Aorta (tissue), 5 donors: ENCODE results near the gene ACADS. TPM values are rescaled to one million over a fixed set of nuclear protein-coding genes. Genes with fewer than 3 reads are reported as not detected.

ENCODE experiments used
- ATAC-seq: fragments of 200-7000 bp; cut with Tn5 transposase; one replicate; pipeline ENCODE4 v1.9.1; 2022; ENCODE audit warnings: moderate library complexity; ENCODE audit not compliant: low FRiP score
- DNase-seq, 2 donors: peaks; one replicate each; pipeline ENCODE4 v3.0.0-alpha.2; 2020
- H3K27ac ChIP-seq, 2 donors: one replicate each; pipeline ENCODE4 v1.5.1; 2013; ENCODE audit warnings: low read length in 2 of 2, mild to moderate bottlenecking in 2 of 2, moderate library complexity in 2 of 2, control low read depth in 1 of 2, inconsistent platforms in 1 of 2, low read depth in 1 of 2
- H3K27me3 ChIP-seq, 2 donors: one replicate each; pipeline ENCODE4 v1.6.1; 2013; ENCODE audit warnings: control low read depth in 1 of 2, low read length in 1 of 2, mild to moderate bottlenecking in 1 of 2, moderate library complexity in 1 of 2; ENCODE audit not compliant: insufficient read depth in 2 of 2, control insufficient read depth in 1 of 2
- H3K36me3 ChIP-seq, 2 donors: one replicate each; pipeline ENCODE4 v1.6.1; 2013; ENCODE audit warnings: control low read depth in 1 of 2, low read length in 1 of 2, mild to moderate bottlenecking in 1 of 2; ENCODE audit not compliant: insufficient read depth in 2 of 2, control insufficient read depth in 1 of 2
- H3K4me1 ChIP-seq, 2 donors: one replicate each; pipeline ENCODE4 v1.6.1; 2013; ENCODE audit warnings: low read length in 2 of 2, control low read depth in 1 of 2, mild to moderate bottlenecking in 1 of 2, moderate library complexity in 1 of 2; ENCODE audit not compliant: insufficient read depth in 2 of 2, control insufficient read depth in 1 of 2
- H3K4me3 ChIP-seq, 2 donors: one replicate each; pipeline ENCODE4 v1.5.1; 2013; ENCODE audit warnings: low read length in 2 of 2, control low read depth in 1 of 2, mild to moderate bottlenecking in 1 of 2
- H3K9me3 ChIP-seq: one replicate; pipeline ENCODE4 v1.6.1; 2013; ENCODE audit warnings: mild to moderate bottlenecking, low read length; ENCODE audit not compliant: control insufficient read depth
- WGBS, 2 donors: extraction: QIAGEN DNeasy Blood & Tissue Kit; methylation state at CpG; one replicate each; pipeline ENCODE4 v1.1.7; 2013; 5-methylcytosine and 5-hydroxymethylcytosine counted together
- intact Hi-C, 2 donors: fragments of 100-400 bp; cut with DNase I; formaldehyde crosslinking; loops; one replicate each; pipeline versions ENCODE4 v1.14.2 to v1.15.0; 2022
- polyA plus RNA-seq, 2 donors: library from polyadenylated mRNA; stranded (reverse); fragments of 200-250 nt; gene quantifications; one replicate each; pipeline ENCODE4 v1.2.3, GENCODE V29; 2013
- total RNA-seq, 2 donors: library from RNA; stranded (reverse); fragmentation: NEBNext Ultra II Directional; extraction: Animal tissue kit (Norgen Biotek cat#: 25700); gene quantifications; one replicate each; pipeline ENCODE4 v1.2.1, GENCODE V29; 2021
- donor health status: healthy with polysubstance abuse.
- donor health status: Bipolar disorder and iron deficiency.
- donor health status: DM: no; HTN: no; CAD: no.
- donor health status: DM: no; HTN: no; CAD: no.
- donor health status: DM: yes; HTN: yes; CAD: no.

Gene ACADS
- total and polyA plus RNA-seq, 4 donors = 11.3 to 36.9 (median 22.4) TPM

DNA sequence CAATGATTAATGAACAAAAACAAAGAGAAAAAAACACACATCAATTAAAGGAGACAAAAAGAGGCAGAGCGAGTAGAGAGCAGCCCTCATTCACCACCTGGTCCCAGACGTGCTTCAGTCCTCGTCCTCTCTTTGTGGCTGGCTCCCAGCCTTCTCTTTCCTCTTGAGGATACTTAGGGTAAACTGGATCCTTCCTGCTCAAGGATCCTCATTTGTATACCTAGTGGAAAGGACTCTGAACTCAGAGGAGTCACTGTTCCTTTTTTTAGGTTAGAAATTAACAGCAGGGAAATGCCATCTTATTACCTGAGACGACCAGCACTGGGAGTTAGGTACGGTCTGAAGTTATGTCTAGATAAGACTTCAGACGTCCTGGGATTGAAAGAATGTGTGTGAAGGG lies 29.0 kb upstream of the ACADS start:
- 80 to 88% methylated on average over 6 of the region's 6 CpGs for WGBS, 2 donors
- no peaks in the 10 kb centered on the region for H3K9me3 ChIP-seq
- no peaks in the 10 kb centered on the region for H3K27me3 ChIP-seq
- H3K36me3 ChIP-seq = peaks cover 8 to 16% of the 10 kb centered on the region in 2 donors
- H3K27ac ChIP-seq = no peak overlapping the region
- no peak for DNase-seq
- H3K4me1 ChIP-seq = peaks cover 0 to 5% of the 10 kb centered on the region in 2 donors
- ATAC-seq = no peak
- no peak overlapping the region for H3K4me3 ChIP-seq
- intact Hi-C loops = no loop called here

DNA sequence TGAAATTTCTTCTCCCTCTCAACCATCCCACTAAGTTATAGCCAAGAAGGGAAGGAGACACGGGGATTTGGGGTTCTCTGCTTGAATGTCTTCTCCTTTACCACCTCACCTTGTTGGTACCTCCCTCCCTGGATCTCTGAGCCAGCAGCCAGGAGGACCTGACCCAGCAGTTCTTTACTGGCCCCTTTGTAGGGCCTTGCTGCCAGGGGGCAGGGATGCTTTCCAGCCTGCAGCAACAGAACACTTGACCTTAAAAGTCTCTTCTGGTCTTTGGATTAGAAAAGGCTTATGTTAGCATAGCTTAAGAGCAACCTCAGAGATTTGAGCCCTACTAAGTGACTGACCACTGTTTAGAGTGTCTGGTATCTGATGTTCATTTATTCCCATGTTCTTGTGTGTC lies 28.3 kb upstream of the ACADS start:
- Histone ChIP-seq H3K27me3 (no peaks in the 10 kb centered on the region), H3K9me3 (no peaks in the 10 kb centered on the region), H3K27ac (no peak overlapping the region), H3K36me3 (peaks cover 8 to 16% of the 10 kb centered on the region in 2 donors), H3K4me1 (peaks cover 0 to 5% of the 10 kb centered on the region in 2 donors), H3K4me3 (no peak overlapping the region)
- intact Hi-C loops = no loop called here
- 90 to 93% methylated on average over 1 of the region's 1 CpG for WGBS, 2 donors
- no peak for DNase-seq
- ATAC-seq = no peak

GRCh38 chr12:120698665-120699064 lies 27.0 kb upstream of the ACADS start:
- no peak for DNase-seq
- no peak for ATAC-seq
- no peak overlapping the region for H3K4me3 ChIP-seq
- H3K27ac ChIP-seq = no peak overlapping the region
- H3K36me3 ChIP-seq = peaks cover 7 to 16% of the 10 kb centered on the region in 2 donors
- 94 to 97% methylated on average over 3 of the region's 3 CpGs for WGBS, 2 donors
- H3K4me1 ChIP-seq = peaks cover 0 to 5% of the 10 kb centered on the region in 2 donors
- no peaks in the 10 kb centered on the region for H3K27me3 ChIP-seq
- no peaks in the 10 kb centered on the region for H3K9me3 ChIP-seq
- intact Hi-C loops = no loop called here

DNA sequence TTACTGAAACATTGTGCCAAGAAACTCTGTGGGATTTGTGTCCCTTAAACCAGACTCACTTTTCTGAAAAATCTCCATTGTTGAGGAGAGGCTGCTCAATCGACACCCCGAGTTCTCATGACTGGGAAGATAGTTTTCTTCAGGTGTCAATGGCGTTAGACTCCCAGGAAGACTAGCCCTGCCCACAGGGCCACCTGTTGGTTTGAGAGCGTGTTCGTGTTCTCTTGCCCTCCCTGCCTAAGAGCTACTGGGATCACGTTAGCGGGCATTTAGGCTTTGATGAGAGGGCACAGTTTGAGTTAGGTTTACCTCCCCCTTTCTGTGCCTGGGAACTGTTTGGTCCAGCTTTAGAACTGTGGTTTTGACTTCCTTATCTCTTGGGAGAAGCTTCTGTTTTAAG lies 26.1 kb upstream of the ACADS start:
- Histone ChIP-seq H3K27ac (no peak overlapping the region), H3K4me3 (no peak overlapping the region), H3K36me3 (peaks cover 7 to 14% of the 10 kb centered on the region in 2 donors), H3K27me3 (no peaks in the 10 kb centered on the region), H3K9me3 (no peaks in the 10 kb centered on the region), H3K4me1 (peaks cover 0 to 5% of the 10 kb centered on the region in 2 donors)
- 95 to 96% methylated on average over 7 of the region's 7 CpGs for WGBS, 2 donors
- intact Hi-C loops = no loop called here
- DNase-seq (no peak), ATAC-seq (no peak)

GRCh38 chr12:120700886-120701285 lies 24.7 kb upstream of the ACADS start:
- no peak for ATAC-seq
- intact Hi-C loops = no loop called here
- Histone ChIP-seq H3K36me3 (peaks cover 4 to 8% of the 10 kb centered on the region in 2 donors), H3K4me3 (no peak overlapping the region), H3K27me3 (no peaks in the 10 kb centered on the region), H3K9me3 (no peaks in the 10 kb centered on the region), H3K27ac (no peak overlapping the region), H3K4me1 (peaks cover 0 to 5% of the 10 kb centered on the region in 2 donors)
- WGBS, 2 donors = 42% methylated on average over 5 of the region's 5 CpGs
- no peak for DNase-seq

DNA sequence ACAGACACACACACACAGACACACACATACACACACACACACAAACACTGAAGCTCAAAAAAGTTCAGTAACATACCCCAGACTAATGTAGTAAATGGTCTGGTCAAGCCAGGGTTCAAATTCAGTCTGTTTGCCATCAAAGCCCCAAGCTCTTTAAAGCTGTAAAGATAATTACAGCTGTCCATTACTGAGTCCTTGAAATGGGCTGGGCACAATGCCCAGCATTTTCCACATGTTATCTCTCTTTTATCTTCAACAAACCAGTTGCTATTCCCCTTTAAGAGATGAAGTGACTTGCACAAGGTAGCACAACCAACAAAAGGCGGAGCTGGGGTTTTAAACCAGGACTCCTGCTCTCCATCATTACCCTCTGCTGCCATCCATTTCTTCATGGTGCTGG lies 23.0 kb upstream of the ACADS start:
- intact Hi-C loops = no loop called here
- no peak overlapping the region for H3K27ac ChIP-seq

DNA sequence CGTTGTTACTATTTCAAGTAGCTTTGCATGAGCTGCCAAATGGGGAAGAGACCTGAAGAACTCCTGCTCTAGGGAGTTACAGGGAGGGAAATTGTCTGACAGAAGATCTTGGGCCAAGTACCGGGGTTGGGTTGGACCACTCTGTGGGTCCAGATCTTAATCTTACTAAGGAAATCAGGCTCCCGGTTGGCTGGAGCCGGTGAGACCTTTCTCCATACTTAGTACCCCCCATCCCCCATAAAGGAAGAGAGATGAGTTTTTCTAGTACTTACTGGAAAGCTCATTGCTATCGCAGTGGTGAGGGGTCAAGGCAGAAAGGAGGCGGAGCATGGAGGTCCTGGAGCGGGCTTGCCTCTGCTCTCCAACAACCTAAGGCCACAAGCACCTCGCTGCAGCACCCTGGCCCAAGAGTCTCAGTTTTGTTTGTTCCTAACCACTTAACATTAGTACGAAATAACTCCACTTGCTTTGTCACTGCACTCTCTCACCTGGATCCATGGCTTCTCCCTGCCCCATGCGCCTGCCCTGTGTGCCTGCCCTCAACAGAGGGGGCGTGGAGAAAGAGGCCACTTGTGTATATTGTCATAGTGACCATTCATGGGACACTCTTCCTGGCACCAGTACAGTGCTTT lies 22.2 kb upstream of the ACADS start:
- Histone ChIP-seq H3K27ac (no peak overlapping the region), H3K9me3 (no peaks in the 10 kb centered on the region), H3K27me3 (no peaks in the 10 kb centered on the region), H3K4me1 (peaks cover 0 to 5% of the 10 kb centered on the region in 2 donors), H3K4me3 (no peak overlapping the region), H3K36me3 (peaks cover 0 to 2% of the 10 kb centered on the region in 2 donors)
- no peak for ATAC-seq
- 92 to 96% methylated on average over 11 of the region's 11 CpGs for WGBS, 2 donors
- intact Hi-C loops = no loop called here
- no peak for DNase-seq

More for the DNA sequence above, 23.0 kb upstream of the ACADS start:
- H3K4me3 ChIP-seq = no peak overlapping the region
- DNase-seq = no peak
- H3K9me3 ChIP-seq = no peaks in the 10 kb centered on the region
- no peaks in the 10 kb centered on the region for H3K27me3 ChIP-seq
- no peak for ATAC-seq
- WGBS, 2 donors = 96 to 97% methylated on average over 1 of the region's 1 CpG
- H3K4me1 ChIP-seq = peaks cover 0 to 5% of the 10 kb centered on the region in 2 donors
- peaks cover 0 to 2% of the 10 kb centered on the region in 2 donors for H3K36me3 ChIP-seq

GRCh38 chr12:120705618-120706017 lies 20.0 kb upstream of the ACADS start:
- no peak overlapping the region for H3K4me3 ChIP-seq
- no peaks in the 10 kb centered on the region for H3K36me3 ChIP-seq
- H3K9me3 ChIP-seq = no peaks in the 10 kb centered on the region
- intact Hi-C loops = no loop called here
- H3K27ac ChIP-seq = no peak overlapping the region
- H3K27me3 ChIP-seq = no peaks in the 10 kb centered on the region
- DNase-seq = no peak
- H3K4me1 ChIP-seq = peaks cover 0 to 5% of the 10 kb centered on the region in 2 donors
- WGBS, 2 donors = 87 to 98% methylated on average over 1 of the region's 1 CpG
- ATAC-seq = no peak

DNA sequence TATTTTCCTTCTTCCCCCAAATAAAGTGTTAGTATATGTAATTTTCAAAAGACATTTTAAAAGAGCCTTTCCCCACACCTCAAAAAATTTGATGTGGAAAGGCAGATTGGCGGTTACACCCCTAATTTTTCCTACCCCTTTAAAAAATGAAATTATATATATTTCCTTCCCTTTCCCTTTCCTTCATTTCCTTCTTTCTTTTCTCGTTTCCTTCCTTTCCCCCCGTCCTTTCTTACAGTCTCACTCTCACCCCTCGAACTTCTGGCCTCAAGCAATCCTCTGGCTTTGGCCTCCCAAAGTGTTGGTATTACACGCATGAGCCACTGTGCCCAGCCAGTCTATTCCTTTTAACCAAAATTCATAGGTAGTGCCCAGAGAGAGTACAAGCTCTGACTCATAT lies 19.6 kb upstream of the ACADS start:
- H3K36me3 ChIP-seq = no peaks in the 10 kb centered on the region
- H3K9me3 ChIP-seq = no peaks in the 10 kb centered on the region
- no peak overlapping the region for H3K4me3 ChIP-seq
- WGBS, 2 donors = 86 to 94% methylated on average over 5 of the region's 5 CpGs
- H3K27me3 ChIP-seq = no peaks in the 10 kb centered on the region
- no peak for ATAC-seq
- intact Hi-C loops = no loop called here
- H3K4me1 ChIP-seq = peaks cover 0 to under 1% of the 10 kb centered on the region in 2 donors
- no peak overlapping the region for H3K27ac ChIP-seq
- no peak for DNase-seq
